Measurements from ENCODE around the gene PLEKHG2. TPM values are rescaled to one million over a fixed set of nuclear protein-coding genes. Genes with fewer than 3 reads are reported as not detected.
A peak's percentile ranks its signal among the peaks of the same experiment; 100 is the strongest.
"Not testable (repeated sequence)": the region's sequence is repeated elsewhere in the genome, so short reads cannot be mapped to it uniquely, and the experiment has no call there.

Gene PLEKHG2
- total RNA-seq, 1 donor from 2014 or later, result 172 TPM

GRCh38 chr19:39370735-39371134, 41.7 kb upstream of the PLEKHG2 start:
- Mint-ChIP-seq H3K4me3 (no peak overlapping the region), H3K4me1 (no peaks in the 10 kb centered on the region), H3K36me3 (peaks cover 42% of the 10 kb centered on the region), H3K9me3 (no peaks in the 10 kb centered on the region), H3K27ac (no peak overlapping the region), H3K27me3 (ENCODE audit: low read depth) (no peaks in the 10 kb centered on the region)
- no peak for TF ChIP-seq CTCF (IDR thresholded peaks at IDR 0.05; ENCODE audit: unreplicated experiment)
- DNase-seq (ENCODE audit: low spot score in 2 of 2, unreplicated experiment in 2 of 2), result no peak

- Mint-ChIP-seq H3K27ac (peak overlapping the region; percentile 70), H3K36me3 (peaks cover 37% of the 10 kb centered on the region), H3K9me3 (no peaks in the 10 kb centered on the region), H3K4me3 (no peak overlapping the region), H3K27me3 (ENCODE audit: low read depth) (no peaks in the 10 kb centered on the region), H3K4me1 (no peaks in the 10 kb centered on the region)
- TF ChIP-seq CTCF (IDR thresholded peaks at IDR 0.05; ENCODE audit: unreplicated experiment), result no peak
- no peak for DNase-seq (ENCODE audit: low spot score in 2 of 2, unreplicated experiment in 2 of 2)
Observed at GRCh38 chr19:39372047-39372802, 40.2 kb upstream of the PLEKHG2 start.

- H3K36me3 Mint-ChIP-seq, result peaks cover 37% of the 10 kb centered on the region
- H3K27me3 Mint-ChIP-seq (ENCODE audit: low read depth), result no peaks in the 10 kb centered on the region
- peak overlapping the region; percentile 70 for H3K27ac Mint-ChIP-seq
- H3K4me3 Mint-ChIP-seq, result no peak overlapping the region
- no peak for TF ChIP-seq CTCF (IDR thresholded peaks at IDR 0.05; ENCODE audit: unreplicated experiment)
- no peaks in the 10 kb centered on the region for H3K4me1 Mint-ChIP-seq
- no peaks in the 10 kb centered on the region for H3K9me3 Mint-ChIP-seq
- no peak for DNase-seq (ENCODE audit: low spot score in 2 of 2, unreplicated experiment in 2 of 2)
Observed at GRCh38 chr19:39372941-39373340, 39.5 kb upstream of the PLEKHG2 start.

GRCh38 chr19:39375929-39376328, 36.5 kb upstream of the PLEKHG2 start:
- no peaks in the 10 kb centered on the region for H3K4me1 Mint-ChIP-seq
- no peak overlapping the region for H3K27ac Mint-ChIP-seq
- DNase-seq (ENCODE audit: low spot score in 2 of 2, unreplicated experiment in 2 of 2), result no peak
- H3K9me3 Mint-ChIP-seq, result no peaks in the 10 kb centered on the region
- TF ChIP-seq CTCF (IDR thresholded peaks at IDR 0.05; ENCODE audit: unreplicated experiment), result no peak
- H3K4me3 Mint-ChIP-seq, result no peak overlapping the region
- H3K36me3 Mint-ChIP-seq, result peaks cover 32% of the 10 kb centered on the region
- no peaks in the 10 kb centered on the region for H3K27me3 Mint-ChIP-seq (ENCODE audit: low read depth)

GRCh38 chr19:39377373-39378362, 34.8 kb upstream of the PLEKHG2 start:
- no peak overlapping the region for H3K27ac Mint-ChIP-seq
- H3K4me3 Mint-ChIP-seq, result no peak overlapping the region
- no peaks in the 10 kb centered on the region for H3K27me3 Mint-ChIP-seq (ENCODE audit: low read depth)
- DNase-seq (ENCODE audit: low spot score in 2 of 2, unreplicated experiment in 2 of 2), result no peak
- peaks cover 35% of the 10 kb centered on the region for H3K36me3 Mint-ChIP-seq
- TF ChIP-seq CTCF (IDR thresholded peaks at IDR 0.05; ENCODE audit: unreplicated experiment), result no peak
- H3K4me1 Mint-ChIP-seq, result no peaks in the 10 kb centered on the region
- H3K9me3 Mint-ChIP-seq, result no peaks in the 10 kb centered on the region

- H3K4me1 Mint-ChIP-seq; H3K27me3 Mint-ChIP-seq (ENCODE audit: low read depth); H3K9me3 Mint-ChIP-seq; H3K27ac Mint-ChIP-seq; DNase-seq (ENCODE audit: low spot score in 2 of 2, unreplicated experiment in 2 of 2); H3K4me3 Mint-ChIP-seq: not testable (repeated sequence)
- H3K36me3 Mint-ChIP-seq, result peaks cover 37% of the 10 kb centered on the region
Observed at GRCh38 chr19:39379366-39379765, 33.1 kb upstream of the PLEKHG2 start.
